Activated gamma-delta T cell treated with anti-CD3 and anti-CD28 coated beads, Interleukin-2, amount 50 U/mL, for 16 hours (primary cell): Measurements from ENCODE around the gene TSKU.
"Not testable (repeated sequence)": the region's sequence is repeated elsewhere in the genome, so short reads cannot be mapped to it uniquely, and the experiment has no call there.

Experiments used
- DNase-seq: peaks from one replicate; pipeline ENCODE4 v3.0.0-alpha.2; 2020; ENCODE audit warnings: low read depth

TSKU gene

GRCh38 chr11:76824980-76825725, 42.0 kb downstream of the TSKU start:
- no peak for DNase-seq

- no peak for DNase-seq
These were observed 42.7 kb downstream of the TSKU start for GRCh38 chr11:76825726-76826396.

GRCh38 chr11:76826508-76826907, 43.4 kb downstream of the TSKU start:
- DNase-seq: not testable (repeated sequence)

GRCh38 chr11:76827005-76827404, 43.8 kb downstream of the TSKU start:
- DNase-seq: not testable (repeated sequence)

- DNase-seq: no peak
These were observed 47.6 kb downstream of the TSKU start for GRCh38 chr11:76830639-76831327.

- no peak for DNase-seq
These were observed 48.6 kb downstream of the TSKU start for GRCh38 chr11:76831686-76832310.

GRCh38 chr11:76832361-76832760, 49.2 kb downstream of the TSKU start:
- no peak for DNase-seq

- no peak for DNase-seq
These were observed 51.0 kb downstream of the TSKU start for GRCh38 chr11:76834151-76834550.

GRCh38 chr11:76835036-76835435, 51.9 kb downstream of the TSKU start:
- no peak for DNase-seq

GRCh38 chr11:76835928-76836612, 52.9 kb downstream of the TSKU start:
- DNase-seq: no peak

- no peak for DNase-seq
These were observed 53.6 kb downstream of the TSKU start for GRCh38 chr11:76836613-76837291.

- DNase-seq: no peak
These were observed 54.8 kb downstream of the TSKU start for GRCh38 chr11:76837696-76838677.

GRCh38 chr11:76838678-76839068, 55.5 kb downstream of the TSKU start:
- DNase-seq: no peak

GRCh38 chr11:76839311-76839710, 56.2 kb downstream of the TSKU start:
- DNase-seq: no peak

GRCh38 chr11:76841923-76842452, 58.8 kb downstream of the TSKU start:
- DNase-seq: no peak

- no peak for DNase-seq
These were observed 60.8 kb downstream of the TSKU start for GRCh38 chr11:76843907-76844306.

- DNase-seq: no peak
These were observed 61.4 kb downstream of the TSKU start for GRCh38 chr11:76844511-76844910.

GRCh38 chr11:76845069-76845468, 61.9 kb downstream of the TSKU start:
- DNase-seq: no peak

GRCh38 chr11:76846441-76846840, 63.3 kb downstream of the TSKU start:
- no peak for DNase-seq
